ENCODE data around the gene LDLRAD1. TPM values are rescaled to one million over a fixed set of nuclear protein-coding genes. Genes with fewer than 3 reads are reported as not detected.

Gene LDLRAD1
- total and polyA plus RNA-seq, 2 experiments from 2014 or later = not detected

- Histone ChIP-seq H3K36me3 (ENCODE audit: insufficient read depth) (no peaks in the 10 kb centered on the region), H3K4me1 (ENCODE audit: insufficient read depth) (no peaks in the 10 kb centered on the region), H4K20me1 (replicated peaks; ENCODE audit: insufficient read depth) (no peaks in the 10 kb centered on the region), H3K9me2 (ENCODE audit: insufficient read depth) (no peaks in the 10 kb centered on the region; the same call in 1 of the 2 replicates), H3K27me3 (ENCODE audit: insufficient read depth) (no peaks in the 10 kb centered on the region), H3K27ac (ENCODE audit: low read depth) (no peak overlapping the region), H3K79me2 (replicated peaks; ENCODE audit: insufficient read depth) (no peaks in the 10 kb centered on the region), H3K4me3 (no peak overlapping the region), H3F3A (replicated peaks; ENCODE audit: low read depth) (no peaks in the 10 kb centered on the region), H3K4me2 (no peak overlapping the region), H2AFZ (no peak overlapping the region; the same call in 1 of the 2 replicates)
- Mint-ChIP-seq H3K9me3 (no peaks in the 10 kb centered on the region), H3K27ac (no peak overlapping the region), H3K27me3 (ENCODE audit: insufficient read depth, low read depth, poor library complexity) (peaks cover 11% of the 10 kb centered on the region), H3K4me3 (no peak overlapping the region), H3K36me3 (ENCODE audit: low read depth) (no peaks in the 10 kb centered on the region), H3K4me1 (peaks cover 8% of the 10 kb centered on the region)
- no peak for TF ChIP-seq ZNF114 (CRISPR knock-in tag; IDR thresholded peaks at IDR 0.05)
- TF ChIP-seq EZH2phosphoT487 (IDR thresholded peaks at IDR 0.05; ENCODE audit: unreplicated experiment) = no peak
- TF ChIP-seq, protein P1, sequence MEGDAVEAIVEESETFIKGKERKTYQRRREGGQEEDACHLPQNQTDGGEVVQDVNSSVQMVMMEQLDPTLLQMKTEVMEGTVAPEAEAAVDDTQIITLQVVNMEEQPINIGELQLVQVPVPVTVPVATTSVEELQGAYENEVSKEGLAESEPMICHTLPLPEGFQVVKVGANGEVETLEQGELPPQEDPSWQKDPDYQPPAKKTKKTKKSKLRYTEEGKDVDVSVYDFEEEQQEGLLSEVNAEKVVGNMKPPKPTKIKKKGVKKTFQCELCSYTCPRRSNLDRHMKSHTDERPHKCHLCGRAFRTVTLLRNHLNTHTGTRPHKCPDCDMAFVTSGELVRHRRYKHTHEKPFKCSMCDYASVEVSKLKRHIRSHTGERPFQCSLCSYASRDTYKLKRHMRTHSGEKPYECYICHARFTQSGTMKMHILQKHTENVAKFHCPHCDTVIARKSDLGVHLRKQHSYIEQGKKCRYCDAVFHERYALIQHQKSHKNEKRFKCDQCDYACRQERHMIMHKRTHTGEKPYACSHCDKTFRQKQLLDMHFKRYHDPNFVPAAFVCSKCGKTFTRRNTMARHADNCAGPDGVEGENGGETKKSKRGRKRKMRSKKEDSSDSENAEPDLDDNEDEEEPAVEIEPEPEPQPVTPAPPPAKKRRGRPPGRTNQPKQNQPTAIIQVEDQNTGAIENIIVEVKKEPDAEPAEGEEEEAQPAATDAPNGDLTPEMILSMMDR (conservative IDR thresholded peaks at IDR 0.05; ENCODE audit: low read depth in 2 of 2) = no peak
- TF ChIP-seq POLR2AphosphoS5 (IDR thresholded peaks at IDR 0.05; ENCODE audit: low read depth) = no peak
- TF ChIP-seq JUNB (IDR thresholded peaks at IDR 0.05; ENCODE audit: unreplicated experiment) = no peak
- no peak for TF ChIP-seq NANOG (IDR thresholded peaks at IDR 0.05; ENCODE audit: borderline replicate concordance)
- TF ChIP-seq CREB1 (CRISPR knock-in tag; IDR thresholded peaks at IDR 0.05; ENCODE audit: low read depth) = no peak
- TF ChIP-seq ZNF331 (CRISPR knock-in tag; IDR thresholded peaks at IDR 0.05; ENCODE audit: low read depth) = no peak
- TF ChIP-seq, protein P2, sequence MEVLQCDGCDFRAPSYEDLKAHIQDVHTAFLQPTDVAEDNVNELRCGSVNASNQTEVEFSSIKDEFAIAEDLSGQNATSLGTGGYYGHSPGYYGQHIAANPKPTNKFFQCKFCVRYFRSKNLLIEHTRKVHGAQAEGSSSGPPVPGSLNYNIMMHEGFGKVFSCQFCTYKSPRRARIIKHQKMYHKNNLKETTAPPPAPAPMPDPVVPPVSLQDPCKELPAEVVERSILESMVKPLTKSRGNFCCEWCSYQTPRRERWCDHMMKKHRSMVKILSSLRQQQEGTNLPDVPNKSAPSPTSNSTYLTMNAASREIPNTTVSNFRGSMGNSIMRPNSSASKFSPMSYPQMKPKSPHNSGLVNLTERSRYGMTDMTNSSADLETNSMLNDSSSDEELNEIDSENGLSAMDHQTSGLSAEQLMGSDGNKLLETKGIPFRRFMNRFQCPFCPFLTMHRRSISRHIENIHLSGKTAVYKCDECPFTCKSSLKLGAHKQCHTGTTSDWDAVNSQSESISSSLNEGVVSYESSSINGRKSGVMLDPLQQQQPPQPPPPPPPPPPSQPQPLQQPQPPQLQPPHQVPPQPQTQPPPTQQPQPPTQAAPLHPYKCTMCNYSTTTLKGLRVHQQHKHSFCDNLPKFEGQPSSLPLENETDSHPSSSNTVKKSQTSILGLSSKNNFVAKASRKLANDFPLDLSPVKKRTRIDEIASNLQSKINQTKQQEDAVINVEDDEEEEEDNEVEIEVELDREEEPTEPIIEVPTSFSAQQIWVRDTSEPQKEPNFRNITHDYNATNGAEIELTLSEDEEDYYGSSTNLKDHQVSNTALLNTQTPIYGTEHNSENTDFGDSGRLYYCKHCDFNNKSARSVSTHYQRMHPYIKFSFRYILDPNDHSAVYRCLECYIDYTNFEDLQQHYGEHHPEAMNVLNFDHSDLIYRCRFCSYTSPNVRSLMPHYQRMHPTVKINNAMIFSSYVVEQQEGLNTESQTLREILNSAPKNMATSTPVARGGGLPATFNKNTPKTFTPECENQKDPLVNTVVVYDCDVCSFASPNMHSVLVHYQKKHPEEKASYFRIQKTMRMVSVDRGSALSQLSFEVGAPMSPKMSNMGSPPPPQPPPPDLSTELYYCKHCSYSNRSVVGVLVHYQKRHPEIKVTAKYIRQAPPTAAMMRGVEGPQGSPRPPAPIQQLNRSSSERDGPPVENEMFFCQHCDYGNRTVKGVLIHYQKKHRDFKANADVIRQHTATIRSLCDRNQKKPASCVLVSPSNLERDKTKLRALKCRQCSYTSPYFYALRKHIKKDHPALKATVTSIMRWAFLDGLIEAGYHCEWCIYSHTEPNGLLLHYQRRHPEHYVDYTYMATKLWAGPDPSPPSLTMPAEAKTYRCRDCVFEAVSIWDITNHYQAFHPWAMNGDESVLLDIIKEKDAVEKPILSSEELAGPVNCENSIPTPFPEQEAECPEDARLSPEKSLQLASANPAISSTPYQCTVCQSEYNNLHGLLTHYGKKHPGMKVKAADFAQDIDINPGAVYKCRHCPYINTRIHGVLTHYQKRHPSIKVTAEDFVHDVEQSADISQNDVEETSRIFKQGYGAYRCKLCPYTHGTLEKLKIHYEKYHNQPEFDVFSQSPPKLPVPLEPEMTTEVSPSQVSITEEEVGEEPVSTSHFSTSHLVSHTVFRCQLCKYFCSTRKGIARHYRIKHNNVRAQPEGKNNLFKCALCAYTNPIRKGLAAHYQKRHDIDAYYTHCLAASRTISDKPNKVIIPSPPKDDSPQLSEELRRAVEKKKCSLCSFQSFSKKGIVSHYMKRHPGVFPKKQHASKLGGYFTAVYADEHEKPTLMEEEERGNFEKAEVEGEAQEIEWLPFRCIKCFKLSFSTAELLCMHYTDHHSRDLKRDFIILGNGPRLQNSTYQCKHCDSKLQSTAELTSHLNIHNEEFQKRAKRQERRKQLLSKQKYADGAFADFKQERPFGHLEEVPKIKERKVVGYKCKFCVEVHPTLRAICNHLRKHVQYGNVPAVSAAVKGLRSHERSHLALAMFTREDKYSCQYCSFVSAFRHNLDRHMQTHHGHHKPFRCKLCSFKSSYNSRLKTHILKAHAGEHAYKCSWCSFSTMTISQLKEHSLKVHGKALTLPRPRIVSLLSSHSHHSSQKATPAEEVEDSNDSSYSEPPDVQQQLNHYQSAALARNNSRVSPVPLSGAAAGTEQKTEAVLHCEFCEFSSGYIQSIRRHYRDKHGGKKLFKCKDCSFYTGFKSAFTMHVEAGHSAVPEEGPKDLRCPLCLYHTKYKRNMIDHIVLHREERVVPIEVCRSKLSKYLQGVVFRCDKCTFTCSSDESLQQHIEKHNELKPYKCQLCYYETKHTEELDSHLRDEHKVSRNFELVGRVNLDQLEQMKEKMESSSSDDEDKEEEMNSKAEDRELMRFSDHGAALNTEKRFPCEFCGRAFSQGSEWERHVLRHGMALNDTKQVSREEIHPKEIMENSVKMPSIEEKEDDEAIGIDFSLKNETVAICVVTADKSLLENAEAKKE (CRISPR knock-in tag; IDR thresholded peaks at IDR 0.05) = no peak
- TF ChIP-seq EZH2 (IDR thresholded peaks at IDR 0.05; ENCODE audit: low read depth, unreplicated experiment) = no peak
- TF ChIP-seq, protein P3, sequence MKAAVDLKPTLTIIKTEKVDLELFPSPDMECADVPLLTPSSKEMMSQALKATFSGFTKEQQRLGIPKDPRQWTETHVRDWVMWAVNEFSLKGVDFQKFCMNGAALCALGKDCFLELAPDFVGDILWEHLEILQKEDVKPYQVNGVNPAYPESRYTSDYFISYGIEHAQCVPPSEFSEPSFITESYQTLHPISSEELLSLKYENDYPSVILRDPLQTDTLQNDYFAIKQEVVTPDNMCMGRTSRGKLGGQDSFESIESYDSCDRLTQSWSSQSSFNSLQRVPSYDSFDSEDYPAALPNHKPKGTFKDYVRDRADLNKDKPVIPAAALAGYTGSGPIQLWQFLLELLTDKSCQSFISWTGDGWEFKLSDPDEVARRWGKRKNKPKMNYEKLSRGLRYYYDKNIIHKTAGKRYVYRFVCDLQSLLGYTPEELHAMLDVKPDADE (IDR thresholded peaks at IDR 0.05) = no peak
- no peak for TF ChIP-seq REST (IDR thresholded peaks at IDR 0.05; ENCODE audit: unreplicated experiment)
- ATAC-seq (no peak; the same call in 1 of the 3 replicates), DNase-seq (ENCODE audit: low spot score) (peak; percentile 8)
Observed at GRCh38 chr1:54014009-54014629, 3.9 kb downstream of the LDLRAD1 start.
